Measurements from ENCODE around the gene ZBTB7B.
A peak's percentile ranks its signal among the peaks of the same experiment; 100 is the strongest.

DNA sequence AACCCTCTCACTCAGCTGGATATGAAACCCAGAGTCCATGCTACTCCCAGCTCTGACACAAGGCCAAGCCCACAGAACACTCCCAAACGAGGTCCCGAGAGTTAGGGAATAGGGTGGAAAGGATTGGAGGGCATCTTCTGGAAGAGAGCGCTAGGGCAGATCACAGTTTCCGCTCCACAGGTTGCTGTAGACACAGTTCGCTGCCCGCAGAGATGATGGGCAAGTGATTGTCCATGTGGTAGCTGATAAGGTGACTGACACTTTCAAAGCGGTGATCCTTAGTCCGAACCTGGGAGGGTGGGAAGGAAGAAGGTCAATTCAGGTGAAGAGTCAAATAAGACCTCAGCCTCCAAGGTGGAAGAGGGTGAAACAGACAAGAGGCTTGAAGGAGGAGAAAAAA, 39.0 kb upstream of the ZBTB7B start:
- peak in 1 of 2 experiments; percentile 72; a peak in 1 of 4 replicates for TF ChIP-seq RCOR1 (IDR thresholded peaks at IDR 0.05; ENCODE audit: borderline replicate concordance in 1 of 2, low read depth in 2 of 2, low read length in 2 of 2)
- TF ChIP-seq RUNX1 (IDR thresholded peaks at IDR 0.05; ENCODE audit: low read depth), result no peak
- no peak for TF ChIP-seq JUNB (CRISPR knock-in tag; conservative IDR thresholded peaks at IDR 0.05)
- no peak for TF ChIP-seq CHD2 (IDR thresholded peaks at IDR 0.05; ENCODE audit: low read depth, low read length)
- TF ChIP-seq ZNF184 (CRISPR knock-in tag; IDR thresholded peaks at IDR 0.05), result no peak

All from K562 (cell line).